Activated T-cell treated with anti-CD3 and anti-CD28 coated beads, Interleukin-2, amount 50 U/mL, for 1 hour (primary cell): Measurements from ENCODE around the gene TM9SF2.

Experiments
- DNase-seq: peaks from one replicate; pipeline ENCODE4 v3.0.0-alpha.2; 2020

TM9SF2 gene

GRCh38 chr13:99580500-99581268, 79.4 kb downstream of the TM9SF2 start:
- no peak for DNase-seq

GRCh38 chr13:99582511-99582910, 81.2 kb downstream of the TM9SF2 start:
- no peak for DNase-seq

- no peak for DNase-seq
Observed at GRCh38 chr13:99585609-99586008, 84.3 kb downstream of the TM9SF2 start.

- no peak for DNase-seq
Observed at GRCh38 chr13:99587021-99587420, 85.7 kb downstream of the TM9SF2 start.

DNA sequence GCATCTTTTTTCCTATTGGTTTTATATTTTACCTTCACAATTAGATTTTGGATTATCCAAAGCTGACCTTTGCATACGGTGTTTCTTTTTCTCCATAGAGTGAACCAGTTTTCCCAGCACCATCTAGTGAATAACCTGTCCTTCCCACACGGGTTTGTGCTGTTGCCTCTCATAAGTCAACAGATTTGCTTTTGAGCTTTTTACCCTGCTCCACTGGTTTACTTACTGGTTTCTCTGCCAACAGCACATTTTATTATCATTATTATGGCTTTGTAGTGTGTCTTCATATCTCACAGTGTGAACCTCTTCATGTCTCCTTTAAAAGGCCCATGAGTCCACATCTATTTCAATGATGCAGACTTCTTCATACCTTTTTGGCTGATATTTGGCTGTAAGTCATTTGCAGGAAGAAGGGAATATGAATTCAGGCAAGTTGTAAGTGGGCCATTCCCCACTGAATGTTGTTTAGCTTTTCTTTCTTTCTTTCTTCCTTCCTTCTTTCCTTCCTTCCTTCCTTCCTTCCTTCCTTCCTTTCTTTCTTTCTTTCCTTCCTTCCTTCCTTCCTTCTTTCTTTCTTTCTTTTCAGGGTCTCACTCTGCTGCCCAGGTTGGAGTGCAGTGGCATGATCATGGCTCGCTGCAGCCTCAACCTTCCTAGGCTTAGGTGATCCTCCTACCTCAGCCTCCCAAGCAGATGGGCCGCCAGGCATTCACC, 86.8 kb downstream of the TM9SF2 start:
- DNase-seq = no peak

GRCh38 chr13:99589575-99589974, 88.3 kb downstream of the TM9SF2 start:
- DNase-seq = no peak

DNA sequence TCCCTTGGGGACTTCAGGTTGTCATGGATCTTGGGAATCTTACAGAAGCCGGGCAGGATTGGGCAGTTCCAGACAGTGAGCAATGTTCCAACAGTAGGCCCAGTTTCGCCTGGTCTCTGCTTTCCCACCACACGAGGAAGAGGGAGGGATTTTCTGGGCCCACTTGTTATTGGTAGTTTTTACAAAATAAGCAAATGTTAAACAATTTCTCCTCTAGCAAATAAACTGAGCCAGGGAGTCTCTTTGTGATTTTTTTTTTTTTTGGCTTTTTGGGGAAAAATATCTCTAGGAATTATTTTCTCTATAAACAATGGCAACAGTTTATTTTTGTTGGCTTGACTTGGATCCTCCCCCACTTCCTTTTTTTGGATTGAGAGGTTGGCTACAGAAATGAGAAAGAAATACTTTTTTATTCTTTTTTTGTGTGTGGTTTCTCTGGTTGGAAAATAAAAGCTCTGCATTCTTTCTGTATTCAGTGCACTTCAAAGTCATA, 89.3 kb downstream of the TM9SF2 start:
- DNase-seq = no peak

GRCh38 chr13:99596180-99596579, 94.9 kb downstream of the TM9SF2 start:
- DNase-seq = no peak

DNA sequence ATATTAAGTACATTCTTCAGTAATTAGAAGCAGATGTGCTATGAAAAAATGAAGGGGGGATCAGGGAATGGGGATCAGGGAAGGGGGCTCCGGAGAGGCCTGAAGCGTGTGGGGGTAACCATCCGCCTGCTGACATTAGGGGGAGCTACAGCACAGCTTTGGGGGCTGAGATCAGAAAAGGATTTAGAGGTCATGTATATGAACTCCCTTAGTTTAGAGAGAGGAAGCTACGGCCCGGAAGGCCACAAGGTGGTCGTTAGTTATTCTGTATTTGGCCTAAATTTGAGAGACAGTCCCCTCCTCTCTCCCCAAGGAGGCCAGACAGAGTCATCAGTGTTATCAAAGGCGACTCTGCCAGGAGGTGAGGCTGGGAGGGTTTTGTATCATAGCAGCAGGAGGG, 99.0 kb downstream of the TM9SF2 start:
- DNase-seq = no peak

DNA sequence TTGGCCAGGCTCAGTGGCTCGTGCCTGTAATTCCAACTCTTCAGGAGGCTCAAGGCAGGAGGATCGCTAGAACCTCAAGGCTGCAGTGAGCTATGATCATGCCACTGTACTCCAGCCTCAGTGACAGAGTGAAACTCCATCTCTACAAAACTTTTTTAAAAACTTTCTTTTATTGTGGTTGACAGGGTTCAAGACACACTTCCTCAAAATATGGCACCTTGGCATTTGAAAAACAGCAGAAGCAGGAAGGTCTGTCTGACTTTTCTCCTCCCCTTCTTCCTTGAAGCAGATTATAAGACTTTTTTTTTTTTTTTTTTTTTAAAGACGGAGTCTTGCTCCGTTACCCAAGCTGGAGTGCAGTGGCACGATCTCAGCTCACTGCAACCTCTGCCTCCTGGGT, 100.3 kb downstream of the TM9SF2 start:
- DNase-seq = no peak

DNA sequence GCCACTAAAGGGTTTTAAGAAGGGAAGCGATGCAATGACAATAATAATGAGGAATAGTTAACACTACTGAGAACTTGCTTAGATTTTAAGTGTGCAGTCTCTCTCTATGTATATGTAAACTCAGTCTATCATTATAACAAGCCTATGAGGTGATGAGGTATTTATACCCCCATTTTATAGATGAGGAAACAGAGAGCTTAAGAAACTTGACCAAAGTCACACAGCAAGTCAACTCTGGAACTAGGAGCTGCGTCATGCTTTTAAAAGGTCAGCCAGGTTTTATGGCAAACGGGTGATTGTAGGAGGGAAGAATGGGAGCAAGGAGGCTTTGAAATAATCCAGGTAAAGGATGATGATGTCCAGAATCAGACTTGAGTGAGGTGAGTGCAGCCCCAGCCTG, 103.4 kb downstream of the TM9SF2 start:
- no peak for DNase-seq

GRCh38 chr13:99605420-99606323, 104.4 kb downstream of the TM9SF2 start:
- peak; percentile 63 for DNase-seq

DNA sequence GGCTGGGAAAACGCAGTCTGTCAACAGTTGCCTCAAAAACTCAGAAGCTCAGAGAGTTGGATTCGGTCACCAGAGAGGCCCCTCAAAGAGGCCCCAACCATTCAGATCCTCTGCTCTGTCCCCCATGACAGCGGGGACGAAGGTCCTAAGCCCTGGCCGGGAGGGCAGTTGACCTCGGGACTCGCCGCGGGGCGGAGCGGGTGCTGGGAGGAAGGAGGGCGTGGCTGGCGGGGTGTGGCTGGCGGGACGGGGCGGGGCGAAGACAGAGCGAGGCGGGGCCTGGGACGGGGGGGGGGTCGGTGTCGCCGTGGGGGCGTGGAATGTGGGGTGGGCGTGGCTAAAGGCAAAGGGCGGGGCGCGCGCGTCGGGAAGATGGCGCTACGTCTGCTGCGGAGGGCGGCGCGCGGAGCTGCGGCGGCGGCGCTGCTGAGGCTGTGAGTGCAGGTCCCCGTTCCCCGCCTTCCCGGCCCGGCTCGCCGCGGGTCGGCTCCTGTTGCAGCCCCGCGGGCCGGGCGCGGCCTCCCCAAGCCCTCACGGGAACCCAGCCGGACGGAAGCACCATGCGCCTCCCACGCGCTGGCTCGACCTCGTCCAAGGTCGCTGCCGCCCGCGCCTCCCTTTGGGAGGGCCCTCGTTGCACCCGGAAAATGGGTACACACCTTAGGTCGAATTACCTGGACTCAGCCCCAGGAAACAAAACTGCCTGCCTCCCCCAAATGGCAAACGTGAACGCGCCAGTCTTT, 105.2 kb downstream of the TM9SF2 start, which contains the start of gene CLYBL:
CLYBL (plus strand) TSS at position 367 of the 743 bp plus-strand sequence.
- DNase-seq = peak; percentile 91

GRCh38 chr13:99608345-99608744, 107.1 kb downstream of the TM9SF2 start:
- DNase-seq = no peak

DNA sequence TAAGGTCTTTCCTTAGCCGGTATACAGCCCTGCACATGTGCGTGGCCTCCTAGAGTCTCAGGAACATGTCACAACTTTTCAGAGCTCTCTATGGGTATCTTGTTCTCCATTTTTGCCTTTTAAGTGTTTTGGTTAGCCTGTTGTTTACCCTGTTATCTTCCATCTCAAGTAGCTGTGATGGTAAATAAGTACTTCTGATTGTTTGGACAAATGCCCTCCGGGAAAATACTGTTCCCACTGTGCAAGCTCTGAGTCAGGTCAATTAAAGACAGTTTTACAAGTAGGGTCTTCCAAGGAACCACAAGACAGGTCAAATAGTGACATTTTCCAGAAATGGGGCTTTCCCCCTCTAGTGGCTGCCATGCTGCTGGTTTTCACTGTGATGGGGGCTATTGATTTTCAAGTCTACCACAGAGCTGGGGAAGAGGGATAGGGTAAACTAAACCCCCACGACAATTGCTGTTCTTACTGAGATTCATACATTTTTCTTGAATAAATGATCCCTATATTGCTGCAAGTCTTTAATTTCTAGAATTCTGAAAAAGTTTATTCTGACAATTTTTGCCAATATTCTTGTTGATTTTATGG, 109.5 kb downstream of the TM9SF2 start:
- DNase-seq = no peak
